Colonic mucosa (tissue), 4 donors: ENCODE measurements around the gene KRT37. TPM values are rescaled to one million over a fixed set of nuclear protein-coding genes. Genes with fewer than 3 reads are reported as not detected.

ENCODE experiments used
- DNase-seq: peaks from one replicate; pipeline ENCODE4 v3.0.0-alpha.2; 2020
- H3K27ac ChIP-seq: fragments of 200-600 bp; one replicate; pipeline ENCODE4 v1.8.0; 2021
- H3K27me3 ChIP-seq: fragments of 200-600 bp; one replicate; pipeline ENCODE4 v1.8.0; 2021
- H3K36me3 ChIP-seq: fragments of 200-600 bp; one replicate; pipeline ENCODE4 v1.8.0; 2021
- H3K4me1 ChIP-seq: fragments of 200-600 bp; one replicate; pipeline ENCODE4 v1.8.0; 2021; ENCODE audit warnings: mild to moderate bottlenecking
- H3K4me3 ChIP-seq: fragments of 200-600 bp; one replicate; pipeline ENCODE4 v1.8.0; 2021
- H3K9ac ChIP-seq, 2 donors: one replicate each; pipeline ENCODE4 v1.7.0; 2013; ENCODE audit warnings: control low read depth in 2 of 2, low read depth in 2 of 2, low read length in 2 of 2
- H3K9me3 ChIP-seq: fragments of 200-600 bp; one replicate; pipeline ENCODE4 v1.8.0; 2021
- CTCF ChIP-seq: fragments of 200-600 bp; IDR thresholded peaks from one replicate; pipeline ENCODE4 v1.8.0; 2022; ENCODE audit warnings: antibody characterized with exemption, mild to moderate bottlenecking
- intact Hi-C: fragments of 100-400 bp; cut with DNase I; formaldehyde crosslinking; loops from one replicate; pipeline ENCODE4 v1.14.1; 2022
- total RNA-seq, 2 donors: library from RNA; stranded (reverse); fragmentation: NEBNext Ultra II Directional in 1 of 2; extraction: Animal tissue kit (Norgen Biotek cat#: 25700) in 1 of 2; gene quantifications; one replicate each; pipeline ENCODE4 v1.2.1, GENCODE V29; 2021
- donor health status: healthy.
- donor health status: DM: no; HTN: no; CAD: no.
- donor health status: DM: no; HTN: no; CAD: no.

Gene KRT37
- total RNA-seq, 2 donors from 2014 or later, result not detected

- intact Hi-C loops, result no loop called here
- TF ChIP-seq CTCF, result no peak
- H3K4me3 ChIP-seq, result no peak overlapping the region
- H3K9me3 ChIP-seq, result no peaks in the 10 kb centered on the region
- no peak for DNase-seq
- H3K27me3 ChIP-seq, result no peaks in the 10 kb centered on the region
- no peaks in the 10 kb centered on the region for H3K36me3 ChIP-seq
- H3K4me1 ChIP-seq, result no peaks in the 10 kb centered on the region
- H3K27ac ChIP-seq, result no peak overlapping the region
- H3K9ac ChIP-seq, result no peak overlapping the region
Observed at GRCh38 chr17:41446806-41447205, 22.4 kb upstream of the KRT37 start.

- Histone ChIP-seq H3K4me1 (no peaks in the 10 kb centered on the region), H3K4me3 (no peak overlapping the region), H3K27ac (no peak overlapping the region), H3K36me3 (no peaks in the 10 kb centered on the region), H3K9me3 (no peaks in the 10 kb centered on the region), H3K9ac (no peak overlapping the region), H3K27me3 (no peaks in the 10 kb centered on the region)
- DNase-seq, result no peak
- no peak for TF ChIP-seq CTCF
- intact Hi-C loops, result no loop called here
Observed at GRCh38 chr17:41444640-41445039, 20.3 kb upstream of the KRT37 start.

- Histone ChIP-seq H3K4me3 (no peak overlapping the region), H3K27ac (no peak overlapping the region), H3K27me3 (no peaks in the 10 kb centered on the region), H3K9ac (no peak overlapping the region), H3K4me1 (no peaks in the 10 kb centered on the region), H3K9me3 (no peaks in the 10 kb centered on the region), H3K36me3 (no peaks in the 10 kb centered on the region)
- no peak for TF ChIP-seq CTCF
- intact Hi-C loops, result no loop called here
- no peak for DNase-seq
Observed at GRCh38 chr17:41444186-41444585, 19.8 kb upstream of the KRT37 start.

DNA sequence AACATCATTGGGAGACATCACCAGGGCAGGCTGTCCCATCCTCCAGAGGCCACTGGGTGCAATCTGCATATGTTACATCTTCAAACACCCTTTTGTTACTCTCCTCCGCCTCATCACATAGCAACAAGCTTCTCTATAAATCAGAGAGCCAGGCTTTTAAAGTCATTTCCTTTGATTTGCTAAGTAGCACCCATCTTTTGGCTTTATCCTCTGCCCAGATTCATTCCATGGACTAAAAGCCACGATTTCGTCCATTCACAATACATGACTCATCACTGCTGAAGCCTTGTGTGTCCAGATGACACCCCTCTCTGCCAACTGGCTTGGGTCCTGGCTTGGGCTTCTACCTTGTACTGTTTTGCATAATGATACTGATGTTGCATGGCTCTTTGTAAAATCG, 18.4 kb upstream of the KRT37 start:
- intact Hi-C loops, result no loop called here
- Histone ChIP-seq H3K9ac (no peak overlapping the region), H3K4me3 (no peak overlapping the region), H3K36me3 (no peaks in the 10 kb centered on the region), H3K9me3 (no peaks in the 10 kb centered on the region), H3K27me3 (no peaks in the 10 kb centered on the region), H3K27ac (no peak overlapping the region), H3K4me1 (no peaks in the 10 kb centered on the region)
- no peak for TF ChIP-seq CTCF
- no peak for DNase-seq

GRCh38 chr17:41440531-41441033, 16.2 kb upstream of the KRT37 start, which contains the start of gene KRT38:
KRT38 (minus strand) TSS chr17:41440983; CDS start chr17:41440921, 62 bp downstream.
- DNase-seq, result no peak
- intact Hi-C loops, result no loop called here
- H3K27ac ChIP-seq, result no peak within 1 kb of the TSS
- H3K9me3 ChIP-seq, result no peaks in the 10 kb centered on the region
- H3K9ac ChIP-seq, result no peak within 1 kb of the TSS
- H3K4me1 ChIP-seq, result no peaks in the 10 kb centered on the region
- H3K27me3 ChIP-seq, result no peaks in the 10 kb centered on the region
- TF ChIP-seq CTCF, result no peak
- no peak within 1 kb of the TSS for H3K4me3 ChIP-seq
- no peaks in the 10 kb centered on the region for H3K36me3 ChIP-seq
